ENCODE measurements around the gene RNF215. TPM values are rescaled to one million over a fixed set of nuclear protein-coding genes. Genes with fewer than 3 reads are reported as not detected.

Gene RNF215
- total and polyA plus RNA-seq, 2 of the 13 experiments (the other 11 are each of a cell fraction or from before 2014, with no cell fraction given) = 5.3 to 6.1 TPM

DNA sequence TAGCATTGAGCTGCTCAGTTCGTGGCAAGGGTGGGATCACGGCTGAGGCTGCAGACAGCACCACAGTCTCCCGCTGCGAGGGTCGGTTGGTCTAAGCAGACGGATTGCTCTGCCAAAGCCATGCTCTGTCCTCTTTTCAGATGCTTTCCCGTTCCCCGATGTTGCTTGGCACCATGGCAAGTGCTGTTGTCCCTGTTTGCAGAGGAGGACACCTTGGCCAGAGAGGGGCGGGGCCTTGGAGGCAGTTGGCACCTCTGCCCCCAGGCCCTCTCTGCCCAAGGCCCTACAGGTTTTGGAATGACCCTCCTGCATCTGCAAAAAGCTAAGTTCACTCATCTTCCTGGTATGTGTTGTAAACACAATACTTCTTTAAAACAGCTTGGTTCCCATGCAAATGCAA is 18.8 kb downstream of the RNF215 start:
- Histone ChIP-seq H2AFZ (ENCODE audit: low read length) (no peak overlapping the region), H3K4me1 (ENCODE audit: insufficient read depth, low read length) (no peaks in the 10 kb centered on the region), H4K20me1 (ENCODE audit: insufficient read depth, low read length) (no peaks in the 10 kb centered on the region), H3K36me3 (replicated peaks in 1 of 2; ENCODE audit: control insufficient read depth in 1 of 2, insufficient read depth in 2 of 2, low read length in 2 of 2) (no peaks in the 10 kb centered on the region; a peak in 1 of 5 replicates), H3K79me2 (ENCODE audit: insufficient read depth, low read length) (no peaks in the 10 kb centered on the region), H3K27ac (ENCODE audit: extremely low read length, insufficient read depth, low read length) (no peak overlapping the region), H3K9me3 (ENCODE audit: low read length) (no peaks in the 10 kb centered on the region), H3K9ac (ENCODE audit: insufficient read depth, low read depth, low read length) (no peak overlapping the region), H3K4me2 (ENCODE audit: low read depth, low read length) (no peak overlapping the region), H3K27me3 (ENCODE audit: control insufficient read depth in 1 of 2, insufficient read depth in 2 of 2, low read length in 2 of 2) (no peaks in the 10 kb centered on the region), H3K4me3 (replicated peaks in 1 of 3; ENCODE audit: insufficient read depth in 1 of 3, low read depth in 2 of 3, low read length in 3 of 3) (no peak overlapping the region)
- 93% methylated on average over 5 of the region's 9 CpGs for WGBS (ENCODE audit: low lambda C conversion rate)
- intact Hi-C loops (cut with micrococcal nuclease; ENCODE audit: unreplicated experiment) = no loop called here
- no peak for ATAC-seq
- ChIA-PET CTCF (ENCODE audit: low intra/inter-chr PET ratio, low total read pairs) (no interaction called here), POLR2A (no interaction called here)
- no peak for DNase-seq (ENCODE audit: low spot score)
- no TSS peak for BruUV-seq (replicated peaks)
- no peak for FAIRE-seq
- in situ Hi-C loops (cut with HindIII; ENCODE audit: extremely low pct_ligation_motif_present, low pct_unique_long_range_greater_than_20kb) = no loop called here
- TF ChIP-seq FOXA3 (CRISPR knock-in tag; IDR thresholded peaks at IDR 0.05) = no peak
- TF ChIP-seq NFE2L2 (IDR thresholded peaks at IDR 0.05; ENCODE audit: low read length) = no peak
- TF ChIP-seq, protein P1, sequence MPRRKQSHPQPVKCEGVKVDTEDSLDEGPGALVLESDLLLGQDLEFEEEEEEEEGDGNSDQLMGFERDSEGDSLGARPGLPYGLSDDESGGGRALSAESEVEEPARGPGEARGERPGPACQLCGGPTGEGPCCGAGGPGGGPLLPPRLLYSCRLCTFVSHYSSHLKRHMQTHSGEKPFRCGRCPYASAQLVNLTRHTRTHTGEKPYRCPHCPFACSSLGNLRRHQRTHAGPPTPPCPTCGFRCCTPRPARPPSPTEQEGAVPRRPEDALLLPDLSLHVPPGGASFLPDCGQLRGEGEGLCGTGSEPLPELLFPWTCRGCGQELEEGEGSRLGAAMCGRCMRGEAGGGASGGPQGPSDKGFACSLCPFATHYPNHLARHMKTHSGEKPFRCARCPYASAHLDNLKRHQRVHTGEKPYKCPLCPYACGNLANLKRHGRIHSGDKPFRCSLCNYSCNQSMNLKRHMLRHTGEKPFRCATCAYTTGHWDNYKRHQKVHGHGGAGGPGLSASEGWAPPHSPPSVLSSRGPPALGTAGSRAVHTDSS (CRISPR knock-in tag; conservative IDR thresholded peaks at IDR 0.05) = no peak
- no peak for TF ChIP-seq ZNF30 (CRISPR knock-in tag; IDR thresholded peaks at IDR 0.05)
- TF ChIP-seq, protein P2, sequence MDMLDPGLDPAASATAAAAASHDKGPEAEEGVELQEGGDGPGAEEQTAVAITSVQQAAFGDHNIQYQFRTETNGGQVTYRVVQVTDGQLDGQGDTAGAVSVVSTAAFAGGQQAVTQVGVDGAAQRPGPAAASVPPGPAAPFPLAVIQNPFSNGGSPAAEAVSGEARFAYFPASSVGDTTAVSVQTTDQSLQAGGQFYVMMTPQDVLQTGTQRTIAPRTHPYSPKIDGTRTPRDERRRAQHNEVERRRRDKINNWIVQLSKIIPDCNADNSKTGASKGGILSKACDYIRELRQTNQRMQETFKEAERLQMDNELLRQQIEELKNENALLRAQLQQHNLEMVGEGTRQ (IDR thresholded peaks at IDR 0.05; ENCODE audit: low read depth, low read length) = no peak
- TF ChIP-seq, protein P2 (CRISPR knock-in tag; IDR thresholded peaks at IDR 0.05; ENCODE audit: borderline replicate concordance) = no peak
- TF ChIP-seq HOXA5 (CRISPR knock-in tag; IDR thresholded peaks at IDR 0.05) = no peak
- TF ChIP-seq ZBTB21 (CRISPR knock-in tag; IDR thresholded peaks at IDR 0.05) = no peak
- no peak for TF ChIP-seq ZFP36L2 (CRISPR knock-in tag; IDR thresholded peaks at IDR 0.05)
- no peak for TF ChIP-seq U2AF1 (optimal IDR thresholded peaks at IDR 0.05; ENCODE audit: low read depth, low read length)
- no peak for TF ChIP-seq ZNF180 (CRISPR knock-in tag; IDR thresholded peaks at IDR 0.05; ENCODE audit: borderline replicate concordance, low read depth)
- no peak for TF ChIP-seq ZNF839 (CRISPR knock-in tag; IDR thresholded peaks at IDR 0.05; ENCODE audit: borderline replicate concordance)
- no peak for TF ChIP-seq PTBP1 (IDR thresholded peaks at IDR 0.05; ENCODE audit: low read depth, low read length, poor library complexity, severe bottlenecking)
- TF ChIP-seq ZNF280B (CRISPR knock-in tag; IDR thresholded peaks at IDR 0.05; ENCODE audit: borderline replicate concordance) = no peak
- TF ChIP-seq MAF1 (CRISPR knock-in tag; IDR thresholded peaks at IDR 0.05; ENCODE audit: borderline replicate concordance) = no peak
- TF ChIP-seq TRIM24 (CRISPR knock-in tag; IDR thresholded peaks at IDR 0.05) = no peak
- no peak for TF ChIP-seq CBX1 (IDR thresholded peaks at IDR 0.05; ENCODE audit: low read depth)
- TF ChIP-seq, protein P3, sequence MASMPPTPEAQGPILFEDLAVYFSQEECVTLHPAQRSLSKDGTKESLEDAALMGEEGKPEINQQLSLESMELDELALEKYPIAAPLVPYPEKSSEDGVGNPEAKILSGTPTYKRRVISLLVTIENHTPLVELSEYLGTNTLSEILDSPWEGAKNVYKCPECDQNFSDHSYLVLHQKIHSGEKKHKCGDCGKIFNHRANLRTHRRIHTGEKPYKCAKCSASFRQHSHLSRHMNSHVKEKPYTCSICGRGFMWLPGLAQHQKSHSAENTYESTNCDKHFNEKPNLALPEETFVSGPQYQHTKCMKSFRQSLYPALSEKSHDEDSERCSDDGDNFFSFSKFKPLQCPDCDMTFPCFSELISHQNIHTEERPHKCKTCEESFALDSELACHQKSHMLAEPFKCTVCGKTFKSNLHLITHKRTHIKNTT (CRISPR knock-in tag; IDR thresholded peaks at IDR 0.05) = no peak
- TF ChIP-seq SP140L (CRISPR knock-in tag; IDR thresholded peaks at IDR 0.05; ENCODE audit: borderline replicate concordance) = no peak
